ENCODE measurements around the gene COX7B2.

COX7B2 gene

DNA sequence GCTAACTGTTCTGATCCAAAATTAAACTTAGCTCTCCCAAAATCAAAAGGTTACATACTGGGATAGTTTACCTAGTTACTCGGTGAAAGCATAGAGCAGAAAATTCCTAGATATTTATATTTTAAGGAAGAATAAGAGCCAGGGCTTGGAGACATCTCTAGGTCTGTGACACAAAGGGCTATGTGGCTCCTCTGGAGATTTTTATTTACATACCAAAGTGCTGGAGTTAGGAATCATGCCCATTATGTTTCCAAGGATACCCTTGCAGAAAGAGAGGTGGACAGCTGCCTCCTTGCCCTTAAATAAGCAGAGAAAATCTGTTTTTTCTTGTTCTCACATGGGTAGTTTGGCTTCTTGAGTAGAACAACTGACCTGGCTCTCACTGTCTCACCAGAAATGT is 9.0 kb downstream of the COX7B2 start:
- no peaks in the 10 kb centered on the region for H3K27me3 ChIP-seq (ENCODE audit: low read length)
- no peaks in the 10 kb centered on the region for H3K36me3 ChIP-seq (ENCODE audit: low read length)
- TF ChIP-seq CTCF (IDR thresholded peaks at IDR 0.05; ENCODE audit: insufficient read depth, low read length, poor library complexity, severe bottlenecking): no peak
- TF ChIP-seq EZH2phosphoT487 (conservative IDR thresholded peaks at IDR 0.05; ENCODE audit: low read length): no peak
- no peak overlapping the region for H2AFZ ChIP-seq (ENCODE audit: low read depth, low read length, severe bottlenecking)
- H3F3A ChIP-seq (ENCODE audit: insufficient read depth): no peaks in the 10 kb centered on the region
- no peaks in the 10 kb centered on the region for H3K9me3 ChIP-seq (ENCODE audit: insufficient read depth, low read length)
- H4K20me1 ChIP-seq (ENCODE audit: low read depth, low read length): no peaks in the 10 kb centered on the region
- H3K4me2 ChIP-seq (ENCODE audit: low read depth, low read length, poor library complexity, severe bottlenecking): no peak overlapping the region
- no peak overlapping the region for H3K4me3 ChIP-seq (ENCODE audit: insufficient read depth, low read length, poor library complexity, severe bottlenecking)
- H3K79me2 ChIP-seq (ENCODE audit: insufficient read depth, low read length): no peaks in the 10 kb centered on the region
- no peak overlapping the region for H3K27ac ChIP-seq (ENCODE audit: low read depth, low read length)
- no peaks in the 10 kb centered on the region for H3K9me2 ChIP-seq (replicated peaks; ENCODE audit: insufficient read depth, low read length)
- H3K9ac ChIP-seq (ENCODE audit: low read length): no peak overlapping the region

- H3K9me2 ChIP-seq (replicated peaks; ENCODE audit: insufficient read depth, low read length): no peaks in the 10 kb centered on the region
- no peaks in the 10 kb centered on the region for H3K79me2 ChIP-seq (ENCODE audit: insufficient read depth, low read length)
- H4K20me1 ChIP-seq (ENCODE audit: low read depth, low read length): no peaks in the 10 kb centered on the region
- no peaks in the 10 kb centered on the region for H3F3A ChIP-seq (ENCODE audit: insufficient read depth)
- TF ChIP-seq CTCF (IDR thresholded peaks at IDR 0.05; ENCODE audit: insufficient read depth, low read length, poor library complexity, severe bottlenecking): no peak
- TF ChIP-seq EZH2phosphoT487 (conservative IDR thresholded peaks at IDR 0.05; ENCODE audit: low read length): no peak
- no peaks in the 10 kb centered on the region for H3K36me3 ChIP-seq (ENCODE audit: low read length)
- H3K27ac ChIP-seq (ENCODE audit: low read depth, low read length): no peak overlapping the region
- no peak overlapping the region for H3K4me3 ChIP-seq (ENCODE audit: insufficient read depth, low read length, poor library complexity, severe bottlenecking)
- no peaks in the 10 kb centered on the region for H3K9me3 ChIP-seq (ENCODE audit: insufficient read depth, low read length)
- no peaks in the 10 kb centered on the region for H3K27me3 ChIP-seq (ENCODE audit: low read length)
- H3K4me2 ChIP-seq (ENCODE audit: low read depth, low read length, poor library complexity, severe bottlenecking): no peak overlapping the region
- H3K9ac ChIP-seq (ENCODE audit: low read length): no peak overlapping the region
- H2AFZ ChIP-seq (ENCODE audit: low read depth, low read length, severe bottlenecking): no peak overlapping the region
These were observed 14.2 kb downstream of the COX7B2 start for GRCh38 chr4:46894826-46895225.

DNA sequence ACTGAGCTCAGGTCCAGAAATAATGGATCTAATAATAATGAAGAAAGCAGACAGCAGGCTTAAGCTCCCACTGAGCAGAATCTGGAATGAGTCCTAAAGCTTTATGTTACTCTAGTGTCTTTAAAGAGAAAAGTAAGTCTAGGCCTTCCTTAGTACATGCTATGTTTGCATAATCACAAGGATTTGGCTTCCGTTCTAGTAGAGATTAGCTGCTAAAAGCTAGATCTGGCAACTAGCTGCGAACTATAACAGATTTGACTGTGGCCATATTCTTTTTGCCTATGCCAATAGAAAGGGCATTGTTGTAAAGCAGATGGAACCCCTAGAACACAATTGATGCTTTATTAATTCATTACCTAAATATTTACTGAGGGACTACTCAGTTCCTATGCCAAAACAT is 19.0 kb downstream of the COX7B2 start:
- H3K27me3 ChIP-seq (ENCODE audit: low read length): no peaks in the 10 kb centered on the region
- no peaks in the 10 kb centered on the region for H3K79me2 ChIP-seq (ENCODE audit: insufficient read depth, low read length)
- no peaks in the 10 kb centered on the region for H4K20me1 ChIP-seq (ENCODE audit: low read depth, low read length)
- no peaks in the 10 kb centered on the region for H3K9me2 ChIP-seq (replicated peaks; ENCODE audit: insufficient read depth, low read length)
- H3K4me2 ChIP-seq (ENCODE audit: low read depth, low read length, poor library complexity, severe bottlenecking): no peak overlapping the region
- H3F3A ChIP-seq (ENCODE audit: insufficient read depth): no peaks in the 10 kb centered on the region
- no peak for TF ChIP-seq CTCF (IDR thresholded peaks at IDR 0.05; ENCODE audit: insufficient read depth, low read length, poor library complexity, severe bottlenecking)
- no peak for TF ChIP-seq EZH2phosphoT487 (conservative IDR thresholded peaks at IDR 0.05; ENCODE audit: low read length)
- no peak overlapping the region for H2AFZ ChIP-seq (ENCODE audit: low read depth, low read length, severe bottlenecking)
- no peaks in the 10 kb centered on the region for H3K36me3 ChIP-seq (ENCODE audit: low read length)
- H3K4me3 ChIP-seq (ENCODE audit: insufficient read depth, low read length, poor library complexity, severe bottlenecking): no peak overlapping the region
- H3K9me3 ChIP-seq (ENCODE audit: insufficient read depth, low read length): no peaks in the 10 kb centered on the region
- H3K9ac ChIP-seq (ENCODE audit: low read length): no peak overlapping the region
- H3K27ac ChIP-seq (ENCODE audit: low read depth, low read length): no peak overlapping the region

GRCh38 chr4:46889410-46889809 is 19.6 kb downstream of the COX7B2 start:
- TF ChIP-seq EZH2phosphoT487 (conservative IDR thresholded peaks at IDR 0.05; ENCODE audit: low read length) (no peak), CTCF (IDR thresholded peaks at IDR 0.05; ENCODE audit: insufficient read depth, low read length, poor library complexity, severe bottlenecking) (no peak)
- H3K79me2 ChIP-seq (ENCODE audit: insufficient read depth, low read length): no peaks in the 10 kb centered on the region
- H3K9me2 ChIP-seq (replicated peaks; ENCODE audit: insufficient read depth, low read length): no peaks in the 10 kb centered on the region
- no peak overlapping the region for H3K4me2 ChIP-seq (ENCODE audit: low read depth, low read length, poor library complexity, severe bottlenecking)
- H4K20me1 ChIP-seq (ENCODE audit: low read depth, low read length): no peaks in the 10 kb centered on the region
- no peak overlapping the region for H3K4me3 ChIP-seq (ENCODE audit: insufficient read depth, low read length, poor library complexity, severe bottlenecking)
- H3F3A ChIP-seq (ENCODE audit: insufficient read depth): no peaks in the 10 kb centered on the region
- no peaks in the 10 kb centered on the region for H3K27me3 ChIP-seq (ENCODE audit: low read length)
- H3K9ac ChIP-seq (ENCODE audit: low read length): no peak overlapping the region
- H3K9me3 ChIP-seq (ENCODE audit: insufficient read depth, low read length): no peaks in the 10 kb centered on the region
- H3K27ac ChIP-seq (ENCODE audit: low read depth, low read length): no peak overlapping the region
- no peak overlapping the region for H2AFZ ChIP-seq (ENCODE audit: low read depth, low read length, severe bottlenecking)
- H3K36me3 ChIP-seq (ENCODE audit: low read length): no peaks in the 10 kb centered on the region

Data from SU-DHL-6 (cell line).